Hepatocyte (in vitro differentiated cells): ENCODE data around the gene PPP3R2. TPM values are rescaled to one million over a fixed set of nuclear protein-coding genes. Genes with fewer than 3 reads are reported as not detected.
A peak's percentile ranks its signal among the peaks of the same experiment; 100 is the strongest.

Source experiments
- DNase-seq: peaks from one replicate; pipeline ENCODE4 v3.0.0-alpha.2; 2016; ENCODE audit warnings: low spot score
- H2AFZ ChIP-seq: fragments of 200-600 bp; sonication (generic); 2 replicates; pipeline ENCODE4 v1.6.0; 2016; ENCODE audit warnings: antibody characterized with exemption, mild to moderate bottlenecking
- H3K27ac ChIP-seq: fragments of 200-600 bp; sonication (generic); 2 replicates; pipeline ENCODE4 v1.5.1; 2016; ENCODE audit warnings: mild to moderate bottlenecking
- H3K27me3 ChIP-seq: fragments of 200-600 bp; sonication (generic); 2 replicates; pipeline ENCODE4 v1.6.1; 2016
- H3K36me3 ChIP-seq: fragments of 200-600 bp; sonication (generic); replicated peaks from 2 replicates; pipeline ENCODE4 v1.5.1; 2016; ENCODE audit warnings: low read depth; ENCODE audit not compliant: insufficient read depth
- H3K4me1 ChIP-seq: fragments of 200-600 bp; sonication (generic); 2 replicates; pipeline ENCODE4 v1.5.1; 2016; ENCODE audit warnings: mild to moderate bottlenecking, moderate library complexity; ENCODE audit not compliant: insufficient read depth
- H3K4me2 ChIP-seq: fragments of 200-600 bp; sonication (generic); 2 replicates; pipeline ENCODE4 v1.6.0; 2016
- H3K4me3 ChIP-seq: fragments of 200-600 bp; sonication (generic); 2 replicates; pipeline ENCODE4 v1.5.1; 2016; ENCODE audit warnings: mild to moderate bottlenecking
- H3K79me2 ChIP-seq: fragments of 200-600 bp; sonication (generic); 2 replicates; pipeline ENCODE4 v1.6.0; 2017; ENCODE audit warnings: mild to moderate bottlenecking
- H3K9me2 ChIP-seq: fragments of 200-600 bp; sonication (generic); replicated peaks from 2 replicates; pipeline ENCODE4 v1.6.0; 2017; ENCODE audit warnings: mild to moderate bottlenecking; ENCODE audit not compliant: insufficient read depth
- H3K9me3 ChIP-seq: fragments of 200-600 bp; sonication (generic); 2 replicates; pipeline ENCODE4 v1.5.1; 2016; ENCODE audit warnings: low read depth, mild to moderate bottlenecking
- H4K20me1 ChIP-seq: fragments of 200-600 bp; sonication (generic); 2 replicates; pipeline ENCODE4 v1.6.0; 2016; ENCODE audit warnings: mild to moderate bottlenecking; ENCODE audit not compliant: insufficient read depth, poor library complexity, severe bottlenecking
- CTCF ChIP-seq: fragments of 200-600 bp; sonication (generic); IDR thresholded peaks from 2 replicates; pipeline ENCODE4 v1.5.1; 2016; ENCODE audit warnings: antibody characterized with exemption, mild to moderate bottlenecking; ENCODE audit not compliant: poor library complexity
- EZH2 ChIP-seq: fragments of 200-600 bp; sonication (generic); IDR thresholded peaks from 2 replicates; pipeline ENCODE4 v1.6.1; 2016; ENCODE audit warnings: antibody characterized with exemption, mild to moderate bottlenecking, borderline replicate concordance
- EZH2phosphoT487 ChIP-seq: fragments of 200-600 bp; sonication (generic); IDR thresholded peaks from one replicate; pipeline ENCODE4 v1.6.1; 2018; ENCODE audit warnings: antibody characterized with exemption, mild to moderate bottlenecking, low read depth, moderate library complexity; ENCODE audit not compliant: unreplicated experiment, severe bottlenecking
- WGBS: methylation state at CpG from one replicate; pipeline ENCODE4 v1.1.6; 2016; ENCODE audit warnings: low lambda C conversion rate; ENCODE audit errors: missing lambda C conversion rate; 5-methylcytosine and 5-hydroxymethylcytosine counted together
- polyA plus RNA-seq: library from polyadenylated mRNA; unstranded; fragments of >200 nt; fragmentation: Nextera tagmentation; extraction: Ambion mirVana; gene quantifications from 2 replicates; pipeline ENCODE4 v1.2.1, GENCODE V29; 2016
- total RNA-seq: library from RNA; depleted of rRNA; stranded (reverse); fragments of >200 nt; gene quantifications from 2 replicates; pipeline ENCODE4 v1.2.3, GENCODE V29; 2014

The PPP3R2 gene, protein sequence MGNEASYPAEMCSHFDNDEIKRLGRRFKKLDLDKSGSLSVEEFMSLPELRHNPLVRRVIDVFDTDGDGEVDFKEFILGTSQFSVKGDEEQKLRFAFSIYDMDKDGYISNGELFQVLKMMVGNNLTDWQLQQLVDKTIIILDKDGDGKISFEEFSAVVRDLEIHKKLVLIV
- total RNA-seq = not detected in 2 replicates
- polyA plus RNA-seq = not detected in 2 replicates

- Histone ChIP-seq H3K4me1 (no peaks in the 10 kb centered on the region), H3K27me3 (peaks cover 3% of the 10 kb centered on the region), H3K4me2 (no peak within 1 kb of the TSS), H4K20me1 (no peaks in the 10 kb centered on the region), H3K9me2 (no peaks in the 10 kb centered on the region), H3K36me3 (no peaks in the 10 kb centered on the region), H3K79me2 (no peaks in the 10 kb centered on the region), H3K27ac (no peak within 1 kb of the TSS), H2AFZ (no peak within 1 kb of the TSS), H3K4me3 (no peak within 1 kb of the TSS), H3K9me3 (no peaks in the 10 kb centered on the region)
- TF ChIP-seq EZH2 = no peak
- no peak for TF ChIP-seq CTCF
- no peak for TF ChIP-seq EZH2phosphoT487
- WGBS = 96% methylated on average over 10 of the region's 19 CpGs
- no peak for DNase-seq
Observed at GRCh38 chr9:101594796-101595195, at the start of gene PPP3R2. Gene PPP3R2 (minus strand): TSS chr9:101594969. CDS start chr9:101594921, 48 bp downstream.

GRCh38 chr9:101639785-101640665 lies 45.3 kb upstream of the PPP3R2 start:
- H3K27me3 ChIP-seq = no peaks in the 10 kb centered on the region
- H3K9me2 ChIP-seq = no peaks in the 10 kb centered on the region
- H3K27ac ChIP-seq = peak overlapping the region; percentile 6
- no peaks in the 10 kb centered on the region for H3K9me3 ChIP-seq
- H3K4me1 ChIP-seq = no peaks in the 10 kb centered on the region
- no peak overlapping the region for H3K4me3 ChIP-seq
- no peak overlapping the region for H3K4me2 ChIP-seq
- no peaks in the 10 kb centered on the region for H3K36me3 ChIP-seq
- H3K79me2 ChIP-seq = no peaks in the 10 kb centered on the region
- WGBS = 58% methylated on average over 2 of the region's 2 CpGs
- DNase-seq = peak; percentile 19
- H2AFZ ChIP-seq = no peak overlapping the region
- TF ChIP-seq EZH2 = no peak
- TF ChIP-seq EZH2phosphoT487 = no peak
- TF ChIP-seq CTCF = no peak
- H4K20me1 ChIP-seq = no peaks in the 10 kb centered on the region

DNA sequence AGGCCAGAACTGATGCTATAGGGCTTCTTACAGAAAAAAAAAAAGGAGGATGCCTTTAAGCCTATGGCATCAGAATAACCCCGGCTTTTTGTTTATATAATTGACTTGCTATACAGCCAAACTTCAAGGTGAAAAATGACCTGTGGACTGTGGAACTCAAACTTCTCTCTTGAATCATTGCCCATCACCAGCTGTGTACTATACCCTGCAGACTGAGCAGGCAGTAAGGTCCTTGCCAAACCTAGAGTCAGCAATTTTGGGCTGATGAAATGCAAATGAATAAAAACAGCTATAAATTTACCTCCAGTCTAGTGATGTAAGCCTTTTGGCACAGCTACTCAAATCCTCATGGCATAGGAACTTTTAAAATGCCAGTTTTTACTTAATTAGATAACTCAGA lies 44.5 kb upstream of the PPP3R2 start:
- DNase-seq = peak; percentile 10
- H2AFZ ChIP-seq = no peak overlapping the region
- H3K9me3 ChIP-seq = no peaks in the 10 kb centered on the region
- no peaks in the 10 kb centered on the region for H3K4me1 ChIP-seq
- H4K20me1 ChIP-seq = no peaks in the 10 kb centered on the region
- no peak for TF ChIP-seq EZH2
- no peak for TF ChIP-seq CTCF
- no peak for TF ChIP-seq EZH2phosphoT487
- 71% methylated on average over 1 of the region's 1 CpG for WGBS
- no peaks in the 10 kb centered on the region for H3K9me2 ChIP-seq
- H3K27me3 ChIP-seq = no peaks in the 10 kb centered on the region
- no peak overlapping the region for H3K4me2 ChIP-seq
- H3K27ac ChIP-seq = no peak overlapping the region
- H3K36me3 ChIP-seq = no peaks in the 10 kb centered on the region
- no peaks in the 10 kb centered on the region for H3K79me2 ChIP-seq
- H3K4me3 ChIP-seq = no peak overlapping the region
